ENCODE data around the gene PLCD1. TPM values are rescaled to one million over a fixed set of nuclear protein-coding genes. Genes with fewer than 3 reads are reported as not detected.

The PLCD1 gene
- total and polyA plus RNA-seq, 2 donors (not counting 1 experiment from before 2014, with no cell fraction given): 8.2 to 47.2 TPM

DNA sequence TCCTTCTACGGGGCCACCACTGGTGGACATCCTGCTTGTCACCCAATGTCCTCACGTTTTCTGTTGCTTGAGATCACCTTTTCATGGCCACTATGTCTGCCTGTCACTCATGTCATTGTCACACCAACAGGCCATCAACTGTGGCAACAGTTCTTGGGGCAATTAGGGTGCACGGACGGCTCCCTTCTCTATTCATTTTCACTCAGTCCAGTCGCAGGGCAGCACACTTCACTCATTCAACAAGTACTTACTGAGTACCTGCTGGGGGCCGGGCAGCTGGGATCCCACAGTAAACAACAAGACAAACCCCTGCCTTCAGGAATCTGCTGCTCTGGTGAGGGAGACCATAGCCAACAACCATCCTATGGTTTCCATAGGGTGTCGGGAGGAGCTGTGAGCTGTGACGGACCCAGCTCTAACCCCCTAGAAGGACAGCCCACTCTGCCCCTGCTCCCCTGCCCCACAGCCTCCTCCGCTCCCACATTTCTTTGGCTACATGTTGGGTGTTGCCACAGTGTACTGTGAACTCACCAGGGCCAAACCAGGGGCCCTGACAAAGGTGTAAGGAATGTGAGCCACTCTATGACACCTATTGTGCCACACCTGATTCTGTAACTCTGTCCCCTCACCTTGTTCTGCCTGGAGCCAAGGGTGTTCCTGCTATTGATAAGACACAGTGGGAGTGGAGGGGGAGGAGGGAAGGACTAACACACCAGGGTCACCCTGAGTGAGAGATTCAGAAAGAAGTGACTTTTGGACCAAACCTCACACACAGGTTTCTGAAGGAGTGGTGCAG, 37.0 kb downstream of the PLCD1 start:
- H3K36me3 ChIP-seq (ENCODE audit: control insufficient read depth, insufficient read depth, low read length): no peaks in the 10 kb centered on the region
- no peak overlapping the region for H2AFZ ChIP-seq (ENCODE audit: low read length)
- no peak for TF ChIP-seq EZH2 (IDR thresholded peaks at IDR 0.05; ENCODE audit: low read length, missing control alignments)
- TF ChIP-seq, protein P1, sequence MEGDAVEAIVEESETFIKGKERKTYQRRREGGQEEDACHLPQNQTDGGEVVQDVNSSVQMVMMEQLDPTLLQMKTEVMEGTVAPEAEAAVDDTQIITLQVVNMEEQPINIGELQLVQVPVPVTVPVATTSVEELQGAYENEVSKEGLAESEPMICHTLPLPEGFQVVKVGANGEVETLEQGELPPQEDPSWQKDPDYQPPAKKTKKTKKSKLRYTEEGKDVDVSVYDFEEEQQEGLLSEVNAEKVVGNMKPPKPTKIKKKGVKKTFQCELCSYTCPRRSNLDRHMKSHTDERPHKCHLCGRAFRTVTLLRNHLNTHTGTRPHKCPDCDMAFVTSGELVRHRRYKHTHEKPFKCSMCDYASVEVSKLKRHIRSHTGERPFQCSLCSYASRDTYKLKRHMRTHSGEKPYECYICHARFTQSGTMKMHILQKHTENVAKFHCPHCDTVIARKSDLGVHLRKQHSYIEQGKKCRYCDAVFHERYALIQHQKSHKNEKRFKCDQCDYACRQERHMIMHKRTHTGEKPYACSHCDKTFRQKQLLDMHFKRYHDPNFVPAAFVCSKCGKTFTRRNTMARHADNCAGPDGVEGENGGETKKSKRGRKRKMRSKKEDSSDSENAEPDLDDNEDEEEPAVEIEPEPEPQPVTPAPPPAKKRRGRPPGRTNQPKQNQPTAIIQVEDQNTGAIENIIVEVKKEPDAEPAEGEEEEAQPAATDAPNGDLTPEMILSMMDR (conservative IDR thresholded peaks at IDR 0.05 in 1 of 2, IDR thresholded peaks at IDR 0.05 in 1 of 2; ENCODE audit: low read depth in 1 of 2, low read length in 2 of 2): no peak

DNA sequence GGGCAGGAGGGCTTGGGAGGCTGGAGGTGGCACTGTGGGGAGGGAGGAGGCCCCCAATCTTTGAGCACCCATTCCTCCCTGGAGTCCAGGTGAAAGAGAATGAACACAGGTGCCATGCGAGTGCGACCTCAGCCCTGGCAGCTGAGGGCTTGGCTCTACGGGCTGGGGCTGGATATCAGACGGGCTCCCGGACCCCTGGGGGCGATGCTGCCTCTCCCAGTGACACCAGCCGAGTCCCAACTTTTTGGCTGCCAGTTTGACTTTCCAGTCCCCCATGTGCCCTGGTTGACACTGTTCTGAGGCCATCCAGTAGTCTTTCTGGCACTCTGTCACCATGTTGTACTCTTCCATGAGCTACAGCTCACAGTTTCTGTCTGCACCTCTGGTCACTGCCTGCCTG, 37.6 kb downstream of the PLCD1 start:
- H3K79me2 ChIP-seq (ENCODE audit: control insufficient read depth, insufficient read depth, low read length): no peaks in the 10 kb centered on the region
- no peak overlapping the region for H3K4me2 ChIP-seq (ENCODE audit: extremely low read depth, insufficient read depth, low read length)
- peaks cover 2% of the 10 kb centered on the region for H3K4me1 ChIP-seq (ENCODE audit: control insufficient read depth, extremely low read depth, insufficient read depth, low read length)
- no peaks in the 10 kb centered on the region for H3K36me3 ChIP-seq (ENCODE audit: control insufficient read depth, insufficient read depth, low read length)
- no peak overlapping the region for H3K27ac ChIP-seq (ENCODE audit: insufficient read depth, low read length)
- H3K9me3 ChIP-seq (ENCODE audit: control insufficient read depth, insufficient read depth, low read depth, low read length): no peaks in the 10 kb centered on the region
- H3K4me3 ChIP-seq (replicated peaks in 1 of 4; ENCODE audit: control extremely low read depth in 1 of 4, insufficient read depth in 1 of 4, low read depth in 3 of 4, low read length in 4 of 4): no peak overlapping the region
- TF ChIP-seq, protein P1 (conservative IDR thresholded peaks at IDR 0.05 in 1 of 2, IDR thresholded peaks at IDR 0.05 in 1 of 2; ENCODE audit: low read depth in 1 of 2, low read length in 2 of 2): no peak
- no peak for TF ChIP-seq EZH2 (IDR thresholded peaks at IDR 0.05; ENCODE audit: low read length, missing control alignments)
- DNase-seq (ENCODE audit: low read depth in 2 of 2): no peak
- H3K9ac ChIP-seq (ENCODE audit: insufficient read depth, low read length): no peak overlapping the region
- no peaks in the 10 kb centered on the region for H4K20me1 ChIP-seq (ENCODE audit: control insufficient read depth, extremely low read depth, insufficient read depth, low read length)
- no peak overlapping the region for H2AFZ ChIP-seq (ENCODE audit: low read length)
- H3K27me3 ChIP-seq (ENCODE audit: control insufficient read depth, insufficient read depth, low read length): no peaks in the 10 kb centered on the region

More for the DNA sequence above, 37.0 kb downstream of the PLCD1 start:
- no peak for DNase-seq (ENCODE audit: low read depth in 2 of 2)
- H3K27ac ChIP-seq (ENCODE audit: insufficient read depth, low read length): no peak overlapping the region
- H3K79me2 ChIP-seq (ENCODE audit: control insufficient read depth, insufficient read depth, low read length): no peaks in the 10 kb centered on the region
- H3K9me3 ChIP-seq (ENCODE audit: control insufficient read depth, insufficient read depth, low read depth, low read length): no peaks in the 10 kb centered on the region
- no peaks in the 10 kb centered on the region for H4K20me1 ChIP-seq (ENCODE audit: control insufficient read depth, extremely low read depth, insufficient read depth, low read length)
- no peak overlapping the region for H3K9ac ChIP-seq (ENCODE audit: insufficient read depth, low read length)
- H3K4me1 ChIP-seq (ENCODE audit: control insufficient read depth, extremely low read depth, insufficient read depth, low read length): peaks cover 2% of the 10 kb centered on the region
- H3K4me2 ChIP-seq (ENCODE audit: extremely low read depth, insufficient read depth, low read length): no peak overlapping the region
- H3K4me3 ChIP-seq (replicated peaks in 1 of 4; ENCODE audit: control extremely low read depth in 1 of 4, insufficient read depth in 1 of 4, low read depth in 3 of 4, low read length in 4 of 4): no peak overlapping the region
- no peaks in the 10 kb centered on the region for H3K27me3 ChIP-seq (ENCODE audit: control insufficient read depth, insufficient read depth, low read length)

DNA sequence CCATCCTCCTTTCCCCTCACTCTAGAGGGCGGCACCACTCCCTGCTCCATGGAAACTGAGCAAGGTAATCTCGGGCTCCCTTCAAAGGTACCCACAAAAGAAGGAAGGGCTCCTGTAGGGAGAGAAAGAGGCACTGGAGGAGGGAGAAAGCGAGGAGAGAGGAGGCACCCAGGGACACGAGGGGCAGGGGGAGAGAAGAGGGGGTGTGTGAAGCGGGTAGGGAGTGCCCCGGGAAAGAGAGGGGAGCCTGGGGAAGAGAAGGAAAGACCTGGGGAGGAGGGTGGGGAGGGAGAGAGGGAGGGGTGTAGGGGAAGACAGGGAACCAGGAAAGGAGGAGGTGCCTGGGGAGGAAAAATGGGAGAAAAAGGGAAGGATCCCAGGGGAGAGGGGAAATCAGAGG, 38.3 kb downstream of the PLCD1 start:
- H3K9me3 ChIP-seq (ENCODE audit: control insufficient read depth, insufficient read depth, low read depth, low read length): no peaks in the 10 kb centered on the region
- no peaks in the 10 kb centered on the region for H3K79me2 ChIP-seq (ENCODE audit: control insufficient read depth, insufficient read depth, low read length)
- H3K27me3 ChIP-seq (ENCODE audit: control insufficient read depth, insufficient read depth, low read length): no peaks in the 10 kb centered on the region
- TF ChIP-seq, protein P1 (conservative IDR thresholded peaks at IDR 0.05 in 1 of 2, IDR thresholded peaks at IDR 0.05 in 1 of 2; ENCODE audit: low read depth in 1 of 2, low read length in 2 of 2): no peak
- TF ChIP-seq EZH2 (IDR thresholded peaks at IDR 0.05; ENCODE audit: low read length, missing control alignments): no peak
- no peaks in the 10 kb centered on the region for H3K36me3 ChIP-seq (ENCODE audit: control insufficient read depth, insufficient read depth, low read length)
- H2AFZ ChIP-seq (ENCODE audit: low read length): no peak overlapping the region
- H3K4me3 ChIP-seq (replicated peaks in 1 of 4; ENCODE audit: control extremely low read depth in 1 of 4, insufficient read depth in 1 of 4, low read depth in 3 of 4, low read length in 4 of 4): no peak overlapping the region
- H3K4me2 ChIP-seq (ENCODE audit: extremely low read depth, insufficient read depth, low read length): no peak overlapping the region
- DNase-seq (ENCODE audit: low read depth in 2 of 2): no peak
- no peaks in the 10 kb centered on the region for H4K20me1 ChIP-seq (ENCODE audit: control insufficient read depth, extremely low read depth, insufficient read depth, low read length)
- H3K9ac ChIP-seq (ENCODE audit: insufficient read depth, low read length): no peak overlapping the region
- peaks cover 2% of the 10 kb centered on the region for H3K4me1 ChIP-seq (ENCODE audit: control insufficient read depth, extremely low read depth, insufficient read depth, low read length)
- no peak overlapping the region for H3K27ac ChIP-seq (ENCODE audit: insufficient read depth, low read length)
